ENCODE data around the gene OOSP1. TPM values are rescaled to one million over a fixed set of nuclear protein-coding genes. Genes with fewer than 3 reads are reported as not detected.
"Not testable (repeated sequence)": the region's sequence is repeated elsewhere in the genome, so short reads cannot be mapped to it uniquely, and the experiment has no call there.

The OOSP1 gene
- total and polyA plus RNA-seq, 2 donors (not counting 3 experiments of a cell fraction or from before 2014, with no cell fraction given), result 0.11 TPM; not detected in 1

GRCh38 chr11:59981106-59981770, 43.0 kb downstream of the OOSP1 start:
- Histone ChIP-seq H3K4me3 (replicated peaks in 1 of 3; ENCODE audit: insufficient read depth in 1 of 3, low read depth in 1 of 3, low read length in 3 of 3) (no peak overlapping the region), H3K4me1 (ENCODE audit: control insufficient read depth, extremely low read depth, insufficient read depth, low read length) (no peaks in the 10 kb centered on the region), H3K4me2 (ENCODE audit: insufficient read depth, low read length) (no peak overlapping the region), H3K36me3 (ENCODE audit: control insufficient read depth in 2 of 2, extremely low read depth in 1 of 2, insufficient read depth in 2 of 2, low read length in 2 of 2) (no peaks in the 10 kb centered on the region), H3K9ac (replicated peaks; ENCODE audit: extremely low read depth, insufficient read depth, low read length) (no peak overlapping the region), H3K27ac (ENCODE audit: insufficient read depth, low read depth, low read length) (no peak overlapping the region), H3K9me3 (replicated peaks; ENCODE audit: control insufficient read depth, insufficient read depth, low read length) (no peaks in the 10 kb centered on the region), H3K9me1 (replicated peaks; ENCODE audit: control insufficient read depth, extremely low read depth, insufficient read depth, low read length) (no peaks in the 10 kb centered on the region), H2AFZ (ENCODE audit: low read depth, low read length) (no peak overlapping the region), H3K79me2 (ENCODE audit: control insufficient read depth, insufficient read depth, low read length) (no peaks in the 10 kb centered on the region), H3K27me3 (ENCODE audit: control insufficient read depth in 2 of 2, insufficient read depth in 2 of 2, low read length in 2 of 2) (peaks cover 5% of the 10 kb centered on the region in 2 experiments), H4K20me1 (replicated peaks; ENCODE audit: control insufficient read depth, extremely low read depth, insufficient read depth, low read length) (no peaks in the 10 kb centered on the region)
- TF ChIP-seq GATA2 (IDR thresholded peaks at IDR 0.05; ENCODE audit: insufficient read depth, insufficient read length, low read depth, low read length), result no peak
- dilution Hi-C loops (cut with MboI; ENCODE audit: extremely low pct_ligation_motif_present, low sequenced_read_pairs), result no loop called here
- no peak for DNase-seq (ENCODE audit: low read depth, low spot score)
- ChIA-PET CTCF (interaction anchor here (0.8 to 0.9 kb wide), 2 partner anchors 19 to 270 kb away, joined by 3 read pairs; no protein-coding TSS in a partner anchor), POLR2A (no interaction called here)
- BruUV-seq (replicated peaks), result no TSS peak
- no peak for FAIRE-seq
- intact Hi-C loops (cut with micrococcal nuclease), result no loop called here

GRCh38 chr11:59982037-59982436, 43.8 kb downstream of the OOSP1 start:
- H3K4me3 ChIP-seq (replicated peaks in 1 of 3; ENCODE audit: insufficient read depth in 1 of 3, low read depth in 1 of 3, low read length in 3 of 3); H3K36me3 ChIP-seq (ENCODE audit: control insufficient read depth in 2 of 2, extremely low read depth in 1 of 2, insufficient read depth in 2 of 2, low read length in 2 of 2); H3K27me3 ChIP-seq (ENCODE audit: control insufficient read depth in 2 of 2, insufficient read depth in 2 of 2, low read length in 2 of 2); BruUV-seq (replicated peaks); H3K9ac ChIP-seq (replicated peaks; ENCODE audit: extremely low read depth, insufficient read depth, low read length); H3K9me3 ChIP-seq (replicated peaks; ENCODE audit: control insufficient read depth, insufficient read depth, low read length); dilution Hi-C loops (cut with MboI; ENCODE audit: extremely low pct_ligation_motif_present, low sequenced_read_pairs); H3K4me1 ChIP-seq (ENCODE audit: control insufficient read depth, extremely low read depth, insufficient read depth, low read length); H4K20me1 ChIP-seq (replicated peaks; ENCODE audit: control insufficient read depth, extremely low read depth, insufficient read depth, low read length); POLR2A ChIA-PET; H2AFZ ChIP-seq (ENCODE audit: low read depth, low read length); FAIRE-seq; intact Hi-C loops (cut with micrococcal nuclease); H3K4me2 ChIP-seq (ENCODE audit: insufficient read depth, low read length); CTCF ChIA-PET; H3K27ac ChIP-seq (ENCODE audit: insufficient read depth, low read depth, low read length); DNase-seq (ENCODE audit: low read depth, low spot score); H3K9me1 ChIP-seq (replicated peaks; ENCODE audit: control insufficient read depth, extremely low read depth, insufficient read depth, low read length); H3K79me2 ChIP-seq (ENCODE audit: control insufficient read depth, insufficient read depth, low read length): not testable (repeated sequence)

All from endothelial cell of umbilical vein (primary cell).